Activated CD4-positive, CD25-positive, alpha-beta regulatory T cell treated with anti-CD3 and anti-CD28 coated beads, Interleukin-2, amount 50 U/mL, for 72 hours (primary cell): ENCODE results near the gene LEFTY2.
"Not testable (repeated sequence)": the region's sequence is repeated elsewhere in the genome, so short reads cannot be mapped to it uniquely, and the experiment has no call there.

ENCODE experiments used
- DNase-seq: peaks from one replicate; pipeline ENCODE4 v3.0.0; 2021

The LEFTY2 gene

DNA sequence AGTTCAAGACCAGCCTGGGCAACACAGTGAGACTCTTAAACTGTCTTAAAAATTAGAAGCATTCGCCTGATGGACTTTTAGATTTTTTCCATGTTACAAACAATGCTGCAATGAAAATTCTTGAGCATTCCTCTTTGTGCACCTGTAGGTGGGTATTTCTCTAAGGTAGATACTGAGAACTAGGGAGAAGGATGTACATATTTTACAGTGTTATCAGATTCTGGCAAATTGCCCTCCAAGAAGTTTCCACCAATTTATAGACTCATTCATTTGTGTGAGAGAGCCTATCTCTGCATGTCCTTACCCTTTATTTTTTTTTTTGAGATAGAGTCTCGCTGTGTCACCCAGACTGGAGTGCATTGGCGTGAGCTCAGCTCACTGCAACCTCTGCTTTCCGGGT, 12.3 kb upstream of the LEFTY2 start:
- no peak for DNase-seq

DNA sequence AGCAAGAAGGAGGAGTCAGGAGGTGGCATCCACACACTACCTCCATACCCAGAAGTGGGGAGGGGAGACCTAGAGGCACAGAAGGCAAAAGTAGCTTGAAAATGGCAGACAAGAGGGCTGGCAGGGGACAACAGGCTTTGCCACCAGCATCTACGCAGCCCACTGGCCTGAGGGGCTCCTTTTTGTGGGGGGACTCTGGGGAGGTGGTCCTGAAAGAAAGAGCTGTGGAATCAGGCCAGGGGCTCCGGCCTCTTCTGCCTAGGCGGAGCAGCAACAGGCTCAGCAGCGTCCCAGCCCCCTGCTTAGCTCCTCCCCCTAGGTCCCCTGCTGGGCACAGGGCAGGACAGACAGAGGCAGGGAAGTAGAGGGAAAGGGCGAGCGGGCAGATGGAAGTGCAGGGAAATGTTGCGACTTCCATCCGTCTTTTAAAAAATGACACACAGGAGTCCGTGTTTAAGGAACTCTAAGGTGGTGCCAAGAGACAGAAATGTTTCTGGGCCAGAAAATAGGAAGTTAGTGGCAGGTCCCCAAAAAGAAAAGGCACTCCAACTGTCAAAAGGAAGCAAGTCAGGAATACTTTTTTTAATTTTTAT, 10.0 kb upstream of the LEFTY2 start:
- DNase-seq = no peak

DNA sequence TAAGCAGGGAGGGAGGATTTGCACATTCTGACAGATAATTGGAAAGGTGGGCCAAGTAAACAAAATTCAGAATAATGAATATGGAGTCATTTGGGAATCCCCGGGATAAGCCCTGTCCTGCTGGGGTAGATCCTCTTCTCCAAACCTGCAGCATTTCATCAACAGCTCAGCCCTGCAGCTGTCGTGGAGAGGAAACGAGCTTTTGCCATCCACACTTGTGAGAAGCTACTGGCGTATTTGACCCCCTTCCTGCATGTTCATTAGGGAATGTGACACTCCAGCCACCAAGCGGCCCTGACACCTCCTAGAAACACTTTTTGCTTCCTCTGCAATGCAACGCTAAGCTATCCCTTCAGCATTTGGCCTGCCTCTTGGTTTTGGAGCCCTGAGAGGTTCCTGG, 8.0 kb upstream of the LEFTY2 start:
- no peak for DNase-seq

DNA sequence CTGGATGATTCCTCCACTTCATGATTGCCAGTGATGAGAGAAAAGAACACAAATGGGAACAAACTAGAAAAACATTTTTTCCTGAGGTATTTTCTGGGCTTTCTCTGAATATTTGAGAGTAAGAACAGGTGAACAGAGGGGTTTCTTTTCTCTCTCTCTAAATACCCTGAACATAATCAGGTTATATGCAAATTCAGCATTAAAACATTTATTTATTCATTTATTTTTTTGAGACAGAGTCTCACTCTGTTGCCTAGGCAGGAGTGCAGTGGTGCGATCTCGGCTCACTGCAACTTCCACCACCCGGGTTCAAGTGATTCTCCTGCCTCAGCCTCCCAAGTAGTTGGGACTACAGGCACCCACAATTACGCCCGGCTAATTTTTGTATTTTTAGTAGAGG, 5.8 kb upstream of the LEFTY2 start:
- no peak for DNase-seq

DNA sequence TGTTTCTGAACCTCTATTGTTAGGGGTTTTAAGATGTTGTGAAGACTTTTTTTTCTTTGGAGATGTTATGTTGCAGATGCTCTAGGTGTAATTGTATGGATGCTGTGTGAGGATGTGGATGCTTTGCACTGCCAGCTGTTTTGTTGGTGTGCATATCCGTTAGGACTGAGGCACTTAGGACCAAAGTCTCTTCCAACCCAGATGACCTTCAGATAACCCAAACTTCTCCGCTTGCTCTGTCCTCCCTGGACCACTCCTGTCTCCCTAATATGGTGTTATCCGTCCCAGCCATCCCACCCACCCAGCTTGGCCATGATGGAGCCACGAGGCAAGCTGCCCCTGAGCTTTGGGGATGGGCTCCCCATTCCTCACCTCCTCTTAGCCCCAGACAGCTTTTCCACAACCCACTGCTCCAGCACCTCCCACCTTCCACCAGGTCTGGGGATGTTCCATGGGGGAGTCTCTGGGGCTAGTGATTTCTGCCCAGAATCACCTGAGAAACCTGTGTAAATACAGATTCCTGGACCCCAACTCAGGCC, 5.1 kb upstream of the LEFTY2 start:
- no peak for DNase-seq

DNA sequence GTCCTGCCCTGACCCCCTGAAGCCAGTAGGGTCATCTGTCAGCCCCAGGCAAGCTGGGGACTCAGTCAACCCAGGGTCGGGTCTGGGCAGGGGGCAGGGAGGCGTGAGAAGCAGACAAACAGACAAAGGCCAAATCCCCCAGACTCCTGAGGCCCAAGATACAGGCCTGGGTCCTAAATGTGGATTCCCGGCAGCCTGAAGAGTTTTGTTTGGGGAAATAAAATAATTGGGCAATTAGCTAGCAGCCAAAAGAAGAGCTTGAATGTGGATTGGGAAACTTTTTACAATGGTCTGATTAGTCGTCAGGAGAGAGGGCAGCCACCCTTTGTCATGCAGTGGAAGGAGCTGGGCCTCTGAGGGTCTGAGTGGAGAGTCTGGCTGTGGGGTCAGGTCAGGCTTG, 4.5 kb upstream of the LEFTY2 start:
- DNase-seq = no peak

DNA sequence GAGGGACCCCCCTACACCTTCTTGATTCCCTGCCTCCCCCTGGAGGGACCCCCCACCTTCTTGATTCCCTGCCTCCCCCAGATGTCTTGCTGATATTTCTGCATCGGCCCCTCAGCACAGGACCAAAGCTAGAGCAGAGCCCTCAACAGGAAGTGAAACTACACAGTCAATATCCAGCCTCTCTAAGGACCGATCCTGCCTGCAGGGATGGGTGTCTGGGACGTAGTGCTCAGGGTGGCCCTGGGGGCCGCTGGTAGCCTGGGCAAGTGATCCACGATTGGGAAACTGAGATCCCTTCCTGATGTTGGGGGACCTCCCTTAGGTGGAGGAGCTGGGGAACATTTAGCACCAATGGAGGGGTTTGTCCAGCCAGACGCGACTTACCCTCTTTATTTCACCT, 3.9 kb upstream of the LEFTY2 start:
- no peak for DNase-seq

DNA sequence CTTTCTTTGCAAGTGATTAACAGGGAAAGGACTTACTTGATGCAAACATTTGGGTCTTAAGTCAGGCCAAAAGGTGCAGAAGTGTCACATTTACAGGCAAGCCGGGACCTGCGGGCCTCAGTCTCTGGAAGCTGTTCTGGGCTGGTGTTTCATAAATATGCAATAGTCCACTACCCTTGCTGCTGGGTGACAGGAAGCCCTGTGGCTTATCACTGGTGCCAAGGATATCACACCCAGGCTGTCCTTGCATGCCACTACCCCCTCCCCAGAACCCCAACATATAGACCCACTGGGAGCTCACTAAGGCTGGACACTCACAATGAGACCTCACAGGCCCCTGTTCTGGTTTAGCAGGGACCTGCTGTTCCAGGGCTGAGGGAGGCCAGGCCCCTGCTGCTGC, 3.4 kb upstream of the LEFTY2 start:
- no peak for DNase-seq

DNA sequence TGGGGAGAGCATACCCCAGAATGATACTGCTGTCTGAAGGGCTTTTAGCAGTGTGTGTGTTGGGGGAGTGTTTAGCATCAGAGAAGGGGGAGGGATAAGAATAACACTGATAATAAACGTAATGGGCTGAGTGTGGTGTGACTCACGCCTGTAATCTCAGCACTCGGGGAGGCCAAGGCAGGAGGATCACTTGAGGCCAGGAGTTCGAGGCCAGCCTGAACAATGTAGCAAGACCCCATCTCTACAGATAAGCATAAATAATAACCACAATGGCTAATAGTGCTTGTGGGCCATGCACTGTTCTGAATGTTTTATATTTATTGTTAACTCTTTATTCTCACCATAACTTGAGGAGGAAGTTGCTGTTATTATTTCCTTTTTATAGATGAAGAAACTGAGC, 2.6 kb upstream of the LEFTY2 start:
- no peak for DNase-seq

DNA sequence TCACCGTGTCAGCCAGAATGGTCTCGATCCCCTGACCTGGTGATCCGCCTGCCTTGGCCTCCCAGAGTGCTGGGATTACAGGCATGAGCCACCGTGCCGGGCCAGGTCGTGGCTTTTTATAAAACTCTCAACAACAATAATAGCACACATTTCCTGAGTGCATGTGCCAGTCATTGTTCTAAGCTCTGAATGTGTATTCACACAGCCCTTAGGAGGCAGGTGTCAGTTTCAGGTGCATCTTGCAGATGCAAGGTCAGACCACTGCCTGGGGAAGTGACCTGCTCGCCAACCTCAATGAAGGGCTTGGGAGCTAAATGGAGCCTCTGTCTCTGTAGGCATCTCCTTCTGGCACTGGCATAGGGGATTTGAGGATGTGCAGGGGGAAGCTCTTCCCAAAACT, 1.6 kb upstream of the LEFTY2 start:
- DNase-seq = no peak

DNA sequence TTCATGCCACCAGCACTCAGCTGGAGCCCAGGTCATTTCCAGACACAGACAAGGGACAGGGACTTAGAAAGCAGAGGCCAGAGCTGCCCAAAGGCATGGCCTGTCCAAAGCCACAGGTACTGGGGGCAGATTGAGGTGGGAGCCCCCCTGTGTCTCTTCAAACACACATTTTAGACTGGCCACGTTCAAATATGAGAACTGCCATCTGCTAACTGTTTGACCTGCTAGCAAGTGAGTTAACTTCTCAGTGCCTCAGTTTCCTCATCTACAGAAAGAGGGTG, 862 bp upstream of the LEFTY2 start:
- no peak for DNase-seq

DNA sequence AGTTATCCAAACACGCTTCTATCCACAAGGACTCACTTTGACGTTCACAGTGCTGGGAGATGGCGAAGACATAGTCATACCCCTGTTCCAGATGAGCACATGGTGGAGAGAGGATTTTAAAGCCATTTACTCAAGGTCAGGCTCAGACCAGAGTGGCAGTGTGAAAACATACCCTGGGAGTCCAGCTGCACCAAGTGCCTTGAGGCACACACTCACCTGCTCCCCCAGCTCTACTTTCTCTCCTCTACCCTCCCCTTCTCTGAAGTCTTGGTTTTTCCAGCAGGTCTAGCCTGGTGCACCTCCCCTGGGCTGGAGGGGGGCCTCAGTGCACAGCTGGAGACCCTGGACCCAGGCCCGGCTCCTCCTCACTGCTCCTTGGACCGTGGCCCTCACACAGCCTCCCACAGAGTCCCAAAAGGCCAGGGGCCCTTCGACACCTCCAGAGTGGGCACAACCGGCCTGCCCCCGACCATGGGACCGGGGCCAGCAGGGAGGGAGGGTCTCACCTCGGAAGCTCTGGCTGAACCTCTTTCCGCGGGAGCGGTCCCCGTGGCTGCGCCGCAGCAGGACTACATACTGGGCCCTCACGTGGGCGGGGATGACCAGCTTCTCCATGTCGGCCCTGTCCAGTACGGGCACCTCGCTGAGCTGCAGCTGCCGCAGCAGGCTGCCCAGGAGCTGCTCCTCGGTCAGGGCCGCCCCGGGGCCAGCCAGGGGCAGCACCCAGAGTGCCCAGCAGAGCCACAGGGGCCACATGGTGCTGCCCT, 452 bp downstream of the LEFTY2 start:
- no peak for DNase-seq

DNA sequence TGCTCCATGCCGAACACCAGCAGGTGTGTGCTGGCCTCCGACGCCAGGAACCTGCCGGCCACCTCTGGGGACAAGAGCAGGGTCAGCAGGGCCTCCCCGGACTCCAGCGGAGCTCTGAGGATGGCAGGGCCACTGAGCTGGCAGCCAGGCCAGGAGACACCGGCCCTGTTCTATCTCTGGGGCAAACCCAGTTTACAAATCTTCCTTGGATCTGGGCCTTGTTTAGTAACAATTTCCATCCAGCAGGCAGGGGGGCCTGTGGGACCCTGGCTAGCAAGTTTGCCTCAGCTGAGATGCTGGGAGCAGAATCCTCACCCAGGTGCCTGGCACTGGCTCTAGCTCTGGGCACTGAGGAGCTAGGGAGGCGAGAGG, 1.1 kb downstream of the LEFTY2 start:
- not testable (repeated sequence) for DNase-seq

DNA sequence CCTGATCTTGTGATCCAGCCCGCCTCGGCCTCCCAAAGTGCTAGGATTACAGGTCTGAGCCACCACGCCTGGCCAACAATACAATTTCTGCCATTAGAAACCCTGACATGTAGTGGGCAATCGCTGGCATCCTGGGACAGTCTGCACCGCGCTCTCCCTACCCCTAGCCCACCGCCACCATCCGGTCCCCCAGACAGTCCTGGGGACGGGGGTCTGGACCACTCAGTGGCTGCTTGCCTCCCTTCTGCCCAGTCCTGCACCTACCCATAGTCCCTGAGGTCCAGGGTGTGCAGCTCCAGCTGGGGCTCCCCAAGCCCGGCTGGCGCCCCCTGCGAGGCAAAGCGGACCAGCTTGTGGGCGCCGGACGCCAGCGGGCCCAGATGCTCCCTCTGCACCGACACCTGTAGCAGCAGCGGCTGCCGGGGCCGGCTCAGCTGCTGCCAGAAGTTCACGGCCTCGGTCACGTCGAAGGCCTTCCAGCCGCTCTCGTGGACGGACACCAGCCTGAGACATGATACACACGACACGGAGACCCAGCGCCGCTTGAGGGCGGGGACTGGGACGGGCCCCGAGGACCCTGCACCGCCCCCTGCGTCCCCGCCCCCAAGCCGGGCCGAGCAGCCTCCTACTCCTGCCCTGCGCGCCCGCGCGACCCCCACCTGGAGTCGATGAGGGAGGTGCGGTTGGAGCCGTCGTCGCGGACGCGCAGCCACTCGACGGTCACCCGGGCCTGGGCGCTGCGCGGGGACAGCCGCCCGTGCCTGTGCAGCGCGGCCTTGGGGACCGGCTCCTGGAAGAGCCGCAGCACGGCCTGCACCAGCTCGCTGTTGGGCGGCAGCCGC, 1.7 kb downstream of the LEFTY2 start:
- DNase-seq = not testable (repeated sequence)

DNA sequence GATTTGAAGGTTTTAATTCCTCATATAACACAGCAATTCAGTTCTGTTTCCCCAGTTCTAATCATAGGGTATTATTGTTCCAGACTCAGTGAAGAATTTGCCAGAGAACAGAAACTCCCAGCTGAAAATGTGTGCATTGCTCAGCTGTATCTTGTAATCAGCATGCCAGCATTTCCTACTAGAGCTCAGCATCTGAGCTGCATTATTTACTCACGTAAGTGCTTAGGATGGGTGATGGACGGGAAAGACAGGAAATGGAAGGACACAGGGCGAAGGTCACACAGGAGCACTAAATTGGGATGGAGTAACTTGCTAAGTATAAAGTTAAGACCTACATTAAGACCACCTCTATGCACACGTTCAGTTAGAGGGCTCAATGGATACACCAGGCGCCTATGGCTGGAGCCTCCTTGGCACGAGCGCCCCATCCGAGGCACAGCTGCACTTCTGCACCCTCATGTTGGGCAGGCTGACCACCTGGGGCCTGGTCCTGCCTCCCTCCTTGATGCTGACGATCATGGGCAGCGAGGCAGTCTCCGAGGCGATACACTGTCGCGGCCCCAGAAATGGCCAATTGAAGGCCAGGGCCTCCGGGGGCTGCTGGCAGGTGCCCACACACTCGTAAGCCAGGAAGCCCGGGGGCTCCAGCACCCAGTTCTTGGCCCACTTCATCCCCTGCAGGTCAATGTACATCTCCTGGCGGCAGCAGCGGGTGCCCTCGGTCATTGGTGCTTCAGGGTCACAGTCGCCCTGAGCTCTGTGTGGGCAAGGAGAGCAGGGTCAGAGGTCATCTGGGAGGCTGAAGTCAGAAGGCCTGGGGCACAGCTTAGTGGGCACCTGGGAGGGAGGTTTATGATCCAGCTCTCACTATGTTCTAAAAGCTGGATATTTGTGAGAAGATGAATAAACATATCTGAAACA, 3.7 kb downstream of the LEFTY2 start:
- no peak for DNase-seq

DNA sequence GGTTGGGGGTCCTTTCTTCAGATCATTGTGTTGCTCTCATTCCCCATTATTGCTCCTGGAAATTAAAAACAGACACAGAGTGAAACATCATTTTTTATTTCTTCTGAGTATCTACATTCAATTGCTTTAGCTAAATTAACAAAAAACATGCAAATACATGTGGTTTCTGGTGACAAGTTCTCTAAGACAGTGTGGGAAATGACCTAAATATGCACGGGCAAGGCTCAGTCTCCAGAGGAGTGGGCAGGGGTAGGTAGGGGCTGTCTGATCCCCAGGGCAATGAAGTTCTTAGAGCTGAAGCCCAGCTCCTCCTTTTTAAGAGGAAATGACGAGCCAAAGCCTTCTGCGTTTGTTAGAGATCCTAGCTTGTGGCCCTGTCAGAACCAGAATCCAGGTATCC, 4.5 kb downstream of the LEFTY2 start:
- DNase-seq = no peak

DNA sequence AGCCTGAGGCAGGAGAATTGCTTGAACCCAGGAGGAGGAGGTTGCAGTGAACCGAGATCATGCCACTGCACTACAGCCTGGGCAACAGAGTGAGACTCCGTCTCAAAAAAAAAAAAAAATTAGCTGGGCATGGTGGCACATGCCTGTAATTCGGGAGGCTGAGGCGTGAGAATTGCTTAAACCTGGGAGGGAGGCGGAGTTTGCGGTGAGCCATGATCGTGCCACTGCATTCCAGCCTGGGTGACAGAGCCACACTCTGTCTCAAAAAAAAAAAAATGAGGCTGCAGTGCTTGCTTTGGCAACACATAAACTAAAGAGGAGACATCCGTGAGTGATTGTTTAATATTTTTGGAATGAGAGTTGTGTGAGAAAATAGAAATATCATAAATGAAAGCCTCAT, 4.9 kb downstream of the LEFTY2 start:
- DNase-seq = not testable (repeated sequence)

DNA sequence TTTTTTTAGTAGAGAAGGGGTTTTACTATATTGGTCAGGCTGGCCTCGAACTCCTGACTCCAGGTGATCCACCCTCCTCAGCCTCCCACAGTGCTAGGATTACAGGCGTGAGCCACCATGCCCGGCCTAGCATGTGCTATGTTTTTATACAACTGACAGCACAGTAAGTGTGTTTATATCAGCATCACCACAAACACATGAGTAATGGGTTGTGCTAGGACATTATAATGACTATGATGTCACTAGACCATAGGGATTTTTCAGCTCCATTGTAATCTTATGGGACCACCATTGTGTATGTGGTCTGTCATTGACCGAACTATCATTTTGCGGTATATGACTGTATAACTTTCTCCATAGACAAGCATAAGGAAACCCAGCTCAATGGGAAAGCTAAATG, 6.3 kb downstream of the LEFTY2 start:
- no peak for DNase-seq

DNA sequence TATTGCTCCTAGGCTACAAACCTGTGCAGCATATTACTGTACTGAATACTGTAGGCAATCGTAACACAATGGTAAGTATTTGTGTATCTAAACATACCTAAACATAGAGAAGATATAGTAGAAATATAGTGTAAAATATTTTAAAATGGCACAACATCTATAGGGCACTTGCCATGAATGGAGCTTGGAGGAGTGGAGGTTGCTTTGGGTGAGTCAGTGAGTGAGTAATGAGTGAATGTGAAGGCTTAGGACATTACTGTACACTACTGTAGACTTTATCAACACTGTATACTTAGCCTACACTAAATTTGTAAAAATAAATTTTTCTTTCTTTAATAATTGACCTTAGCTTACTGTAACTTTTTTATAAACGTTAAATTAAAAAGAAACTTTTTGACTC, 7.9 kb downstream of the LEFTY2 start:
- DNase-seq = no peak

DNA sequence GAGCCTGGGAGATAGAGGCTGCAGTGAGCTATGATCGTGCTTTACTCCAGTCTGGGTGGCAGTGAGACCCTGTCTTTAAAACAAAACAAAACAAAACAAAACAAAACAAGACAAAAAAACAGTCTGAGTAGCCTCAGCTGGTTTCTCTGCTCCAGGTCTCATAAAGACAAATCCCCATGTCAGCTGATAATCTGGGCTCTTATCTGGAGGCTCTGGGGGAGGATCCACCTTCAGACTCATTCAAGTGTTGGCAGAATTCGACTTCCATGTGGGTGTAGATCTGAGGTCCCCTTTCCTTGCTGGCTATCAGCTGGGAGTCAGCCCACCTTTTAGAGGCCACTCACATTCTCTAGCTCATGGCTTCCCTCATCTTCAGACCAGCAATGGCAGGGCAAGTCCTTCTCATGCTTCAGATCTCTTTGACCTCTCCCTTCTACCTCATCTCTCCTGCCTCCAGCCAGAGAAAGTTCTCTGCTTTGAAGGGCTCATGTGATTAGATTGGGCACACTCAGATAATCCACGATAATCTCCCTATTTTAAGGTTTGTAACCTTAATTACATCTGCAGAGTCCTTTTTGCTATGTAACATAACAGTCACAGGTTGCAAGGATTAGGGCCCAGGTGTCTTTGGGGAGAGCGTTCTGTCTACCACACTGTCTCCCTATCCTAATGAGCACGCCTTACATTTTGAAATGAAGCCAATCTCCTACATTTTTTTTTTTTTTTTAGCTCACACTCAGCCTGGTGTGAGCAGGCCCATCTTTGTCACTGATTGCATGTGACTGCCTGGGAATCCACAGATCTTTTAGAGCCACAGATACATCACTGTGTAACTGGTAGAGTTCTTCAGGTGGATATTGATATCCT, 9.5 kb downstream of the LEFTY2 start:
- DNase-seq = no peak

DNA sequence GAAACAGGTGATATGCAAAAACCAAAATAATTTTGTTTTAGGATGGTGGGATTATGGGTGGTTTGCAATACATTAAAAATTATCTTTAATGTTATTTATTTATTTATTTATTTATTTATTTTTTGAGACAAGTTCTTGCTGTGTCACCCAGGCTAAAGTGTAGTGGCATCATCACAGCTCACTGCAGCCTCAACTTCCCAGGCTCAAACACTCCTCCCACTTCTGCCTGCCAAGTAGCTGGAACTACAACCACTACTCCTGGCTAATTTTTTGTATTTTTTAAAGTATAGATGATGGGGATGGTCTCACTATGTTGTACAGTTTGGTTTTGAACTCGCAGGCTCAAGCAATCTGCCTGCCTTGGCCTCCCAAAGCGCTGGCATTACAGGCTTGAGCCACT, 10.5 kb downstream of the LEFTY2 start:
- no peak for DNase-seq

DNA sequence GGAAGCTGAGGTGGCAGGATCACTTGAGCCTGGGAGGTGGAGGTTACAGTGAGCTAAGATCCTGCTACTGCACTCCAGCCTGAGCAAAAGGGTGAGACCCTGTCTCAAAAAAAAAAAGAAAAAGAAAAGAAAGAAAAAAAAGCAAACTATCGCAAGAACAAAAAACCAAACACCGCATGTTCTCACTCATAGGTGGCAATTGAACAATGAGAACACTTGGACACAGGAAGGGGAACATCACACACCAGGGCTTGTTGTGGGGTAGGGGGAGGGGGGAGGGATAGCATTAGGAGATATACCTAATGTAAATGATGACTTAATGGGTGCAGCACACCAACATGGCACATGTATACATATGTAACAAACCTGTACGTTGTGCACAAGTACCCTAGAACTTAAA, 11.6 kb downstream of the LEFTY2 start:
- DNase-seq = not testable (repeated sequence)
